IPS-15b (cell line): ENCODE results near the gene CERS1.

Experiments
- H3K27me3 ChIP-seq: one replicate; pipeline ENCODE4 v1.6.1; 2013; ENCODE audit warnings: low read length; ENCODE audit not compliant: control insufficient read depth, insufficient read depth
- H3K36me3 ChIP-seq: one replicate; pipeline ENCODE4 v1.6.1; 2013; ENCODE audit warnings: low read length; ENCODE audit not compliant: control insufficient read depth, insufficient read depth
- H3K4me1 ChIP-seq: one replicate; pipeline ENCODE4 v1.6.1; 2013; ENCODE audit warnings: mild to moderate bottlenecking, low read length; ENCODE audit not compliant: control insufficient read depth, insufficient read depth
- H3K4me3 ChIP-seq: one replicate; pipeline ENCODE4 v1.5.1; 2013; ENCODE audit warnings: low read depth, low read length
- H3K9ac ChIP-seq: one replicate; pipeline ENCODE4 v1.6.1; 2013; ENCODE audit warnings: low read depth, mild to moderate bottlenecking, low read length
- H3K9me3 ChIP-seq: one replicate; pipeline ENCODE4 v1.6.1; 2013; ENCODE audit warnings: mild to moderate bottlenecking, low read length; ENCODE audit not compliant: control insufficient read depth, insufficient read depth

CERS1 gene

DNA sequence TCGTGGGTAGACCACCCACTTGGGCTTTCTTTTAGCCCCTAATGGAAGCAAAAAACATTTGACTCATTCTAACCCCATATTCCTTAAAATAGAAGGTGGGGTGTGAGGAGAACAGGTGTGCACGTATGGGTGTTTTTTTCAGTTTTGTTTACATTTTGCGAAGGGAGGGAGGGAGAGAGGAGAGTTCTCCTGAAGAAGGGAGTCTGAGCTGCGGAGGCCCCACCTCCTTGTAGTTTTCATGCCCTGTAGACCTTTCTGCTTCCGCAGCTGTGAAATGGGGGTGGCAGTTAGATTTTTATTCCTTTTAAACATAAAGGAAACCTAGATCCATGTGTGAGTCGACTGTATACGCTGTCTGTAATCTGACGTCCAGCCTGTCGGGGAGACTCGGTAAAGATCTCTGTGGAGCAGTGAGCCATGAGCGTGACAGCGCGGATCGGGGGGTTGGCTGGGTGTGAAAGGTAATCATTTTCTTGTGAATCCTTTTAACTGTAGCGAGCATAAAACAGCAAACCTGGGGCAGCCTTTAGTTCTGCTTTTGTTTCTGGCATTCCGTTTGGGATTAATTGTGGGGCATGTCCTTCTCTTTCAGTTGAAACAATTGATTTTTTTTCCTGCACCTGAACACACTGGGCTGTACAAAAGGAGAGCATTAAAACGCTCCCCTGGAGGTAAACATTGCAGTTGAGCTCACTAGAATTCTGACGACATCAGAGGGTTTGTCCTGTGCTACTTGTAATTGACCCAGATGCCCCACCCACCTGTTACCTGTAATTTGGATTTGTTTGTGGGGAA is 61.9 kb downstream of the CERS1 start:
- no peaks in the 10 kb centered on the region for H3K9me3 ChIP-seq
- H3K4me3 ChIP-seq: peak overlapping the region; percentile 94
- peak overlapping the region; percentile 14 for H3K9ac ChIP-seq
- no peaks in the 10 kb centered on the region for H3K27me3 ChIP-seq
- peaks cover 11% of the 10 kb centered on the region for H3K4me1 ChIP-seq
- H3K36me3 ChIP-seq: peaks cover 8% of the 10 kb centered on the region

DNA sequence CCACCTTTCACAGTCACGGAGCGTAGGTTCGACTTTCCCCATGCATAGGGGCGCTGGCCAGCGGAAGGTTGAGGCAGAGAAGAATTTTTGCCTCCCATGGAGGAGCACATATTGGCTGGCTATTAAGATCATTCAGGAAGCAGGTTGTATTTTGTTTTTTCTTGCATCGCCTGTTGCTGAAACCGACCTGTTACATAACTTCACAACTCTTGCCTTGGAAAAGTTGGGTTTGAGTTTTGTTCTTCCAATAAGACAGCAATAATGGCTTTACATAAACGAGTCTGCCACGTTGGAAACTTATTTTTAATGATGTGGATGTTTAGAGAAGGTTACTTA is 62.8 kb downstream of the CERS1 start:
- Histone ChIP-seq H3K27me3 (no peaks in the 10 kb centered on the region), H3K9ac (peak overlapping the region; percentile 87), H3K4me1 (peaks cover 11% of the 10 kb centered on the region), H3K36me3 (peaks cover 8% of the 10 kb centered on the region), H3K9me3 (no peaks in the 10 kb centered on the region), H3K4me3 (peak overlapping the region; percentile 94)

DNA sequence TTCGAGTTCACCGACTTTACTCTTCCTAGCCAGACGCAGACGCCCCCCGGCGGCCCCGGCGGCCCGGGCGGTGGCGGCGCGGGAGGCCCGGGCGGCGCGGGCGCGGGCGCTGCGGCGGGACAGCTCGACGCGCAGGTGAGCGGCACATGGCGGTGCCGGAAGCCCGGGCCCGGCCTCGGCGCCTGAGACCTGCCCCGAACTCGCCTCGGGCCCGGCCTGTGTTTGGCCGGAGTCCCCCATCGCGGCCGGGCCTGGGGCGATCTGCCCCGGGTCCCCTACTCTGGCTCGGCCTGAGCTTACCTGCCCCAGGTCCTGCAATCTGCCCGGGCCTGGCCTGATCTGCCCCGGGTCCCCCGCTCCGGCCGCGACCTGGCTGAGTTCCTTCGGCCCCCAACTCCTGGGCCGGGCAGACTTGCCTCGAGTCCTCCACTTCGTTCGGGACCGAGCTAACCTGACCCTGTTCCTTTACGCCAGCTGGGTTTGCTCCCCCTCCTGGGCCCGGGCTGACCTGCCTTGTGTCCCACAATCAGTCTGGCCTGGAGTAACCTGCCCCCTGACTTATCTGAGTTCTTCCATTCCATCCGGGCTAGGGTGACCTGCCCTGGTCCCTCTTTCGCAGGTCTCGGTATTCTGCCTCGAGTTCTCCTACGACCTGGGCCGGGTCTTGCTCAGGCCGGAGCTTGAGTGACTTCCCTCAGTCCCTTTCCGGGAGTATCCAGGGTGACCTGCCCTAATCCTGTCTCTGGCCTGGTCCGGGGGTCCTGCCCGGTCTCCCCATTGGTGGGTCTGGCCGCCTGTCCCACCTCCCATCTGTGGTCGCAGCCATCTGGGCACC is 63.4 kb downstream of the CERS1 start:
- H3K9me3 ChIP-seq: no peaks in the 10 kb centered on the region
- H3K9ac ChIP-seq: peak overlapping the region; percentile 87
- no peaks in the 10 kb centered on the region for H3K27me3 ChIP-seq
- peaks cover 11% of the 10 kb centered on the region for H3K4me1 ChIP-seq
- H3K4me3 ChIP-seq: peak overlapping the region; percentile 94
- peaks cover 5% of the 10 kb centered on the region for H3K36me3 ChIP-seq

DNA sequence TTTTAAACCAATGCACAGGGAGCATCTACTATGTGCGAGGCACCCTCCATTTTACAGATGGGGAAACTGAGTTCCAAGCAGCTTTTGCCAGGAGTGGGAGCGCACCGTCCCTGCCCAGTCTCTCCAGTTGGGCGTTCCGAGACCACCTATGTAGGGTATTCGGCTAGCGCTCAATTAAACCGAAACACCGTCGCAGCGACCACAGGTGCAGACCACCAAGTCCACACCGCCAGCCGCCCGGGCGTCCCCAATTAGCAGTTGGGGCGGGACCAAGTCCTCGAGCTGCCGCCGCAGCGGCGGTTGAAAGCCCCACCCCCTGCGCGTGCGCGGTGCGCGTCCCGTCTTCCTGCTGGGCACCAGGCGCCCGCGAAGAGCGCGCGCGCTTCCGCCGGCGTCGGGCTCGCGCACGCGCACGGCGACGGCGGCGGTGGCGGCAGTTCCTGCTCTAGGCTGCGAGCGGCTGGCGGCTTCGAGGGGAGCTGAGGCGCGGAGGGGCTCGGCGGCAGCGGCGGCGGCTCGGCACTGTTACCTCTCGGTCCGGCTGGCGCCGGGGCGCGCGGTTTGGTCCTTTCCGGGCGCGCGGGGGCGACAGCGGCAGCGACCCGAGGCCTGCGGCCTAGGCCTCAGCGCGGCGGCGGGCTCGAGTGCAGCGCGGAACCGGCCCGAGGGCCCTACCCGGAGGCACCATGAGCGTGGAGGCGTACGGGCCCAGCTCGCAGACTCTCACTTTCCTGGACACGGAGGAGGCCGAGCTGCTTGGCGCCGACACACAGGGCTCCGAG is 64.2 kb downstream of the CERS1 start, which contains the start of gene UPF1:
UPF1 (plus strand) TSS at position 436 of the 782 bp plus-strand sequence; CDS start at position 687, 251 bp downstream.
- Histone ChIP-seq H3K4me3 (peak within 1 kb of the TSS; percentile 94), H3K9me3 (no peaks in the 10 kb centered on the region), H3K9ac (peak within 1 kb of the TSS; percentile 87), H3K36me3 (peaks cover 5% of the 10 kb centered on the region), H3K4me1 (peaks cover 11% of the 10 kb centered on the region), H3K27me3 (no peaks in the 10 kb centered on the region)

DNA sequence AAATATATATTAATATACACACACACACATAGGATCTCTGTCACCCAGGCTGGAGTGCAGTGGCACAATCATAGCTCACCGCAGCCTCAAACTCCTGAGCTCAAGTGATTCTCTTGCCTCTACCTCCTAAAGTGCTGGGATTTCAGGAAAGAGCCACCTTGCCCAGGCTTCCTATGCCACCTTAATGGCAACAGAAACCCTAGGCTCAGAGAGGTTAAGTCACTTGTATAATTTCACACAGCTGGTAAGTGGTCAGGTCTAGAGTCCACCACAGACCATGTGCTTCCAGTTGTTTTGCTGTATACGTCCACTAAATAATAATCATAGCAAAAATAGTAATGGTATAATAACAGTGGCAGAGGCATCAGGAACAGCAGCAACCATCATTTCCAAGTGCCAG is 65.5 kb downstream of the CERS1 start:
- H3K4me1 ChIP-seq: peaks cover 11% of the 10 kb centered on the region
- H3K27me3 ChIP-seq: no peaks in the 10 kb centered on the region
- no peak overlapping the region for H3K4me3 ChIP-seq
- H3K9ac ChIP-seq: no peak overlapping the region
- peaks cover 5% of the 10 kb centered on the region for H3K36me3 ChIP-seq
- H3K9me3 ChIP-seq: no peaks in the 10 kb centered on the region

DNA sequence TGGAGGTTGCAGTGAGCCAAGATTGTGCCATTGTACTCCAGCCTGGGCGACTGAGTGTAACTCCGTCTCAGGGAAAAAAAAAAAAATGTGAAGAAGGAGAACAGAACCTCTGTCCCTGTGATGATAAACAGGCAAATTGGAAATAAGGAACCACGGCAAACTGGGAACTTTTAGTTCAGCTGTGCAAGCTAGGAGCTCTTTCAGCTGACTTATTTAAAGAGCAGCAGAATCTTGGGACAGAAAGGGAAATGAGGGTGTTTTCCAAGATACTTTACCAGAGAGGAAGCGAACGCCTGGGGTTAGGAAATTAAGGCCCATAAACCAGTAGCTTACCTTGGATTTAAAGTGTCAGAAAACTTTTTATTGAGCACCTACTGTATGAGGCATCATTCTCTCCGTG is 67.2 kb downstream of the CERS1 start:
- Histone ChIP-seq H3K27me3 (no peaks in the 10 kb centered on the region), H3K4me1 (peaks cover 3% of the 10 kb centered on the region), H3K9ac (no peak overlapping the region), H3K9me3 (no peaks in the 10 kb centered on the region), H3K4me3 (no peak overlapping the region), H3K36me3 (peaks cover 2% of the 10 kb centered on the region)
